Measurements from ENCODE around the gene CLINT1.

Gene CLINT1

GRCh38 chr5:157842185-157842584 is 16.8 kb downstream of the CLINT1 start:
- no peak for DNase-seq (ENCODE audit: insufficient read length, low spot score)
- TF ChIP-seq, protein P1, sequence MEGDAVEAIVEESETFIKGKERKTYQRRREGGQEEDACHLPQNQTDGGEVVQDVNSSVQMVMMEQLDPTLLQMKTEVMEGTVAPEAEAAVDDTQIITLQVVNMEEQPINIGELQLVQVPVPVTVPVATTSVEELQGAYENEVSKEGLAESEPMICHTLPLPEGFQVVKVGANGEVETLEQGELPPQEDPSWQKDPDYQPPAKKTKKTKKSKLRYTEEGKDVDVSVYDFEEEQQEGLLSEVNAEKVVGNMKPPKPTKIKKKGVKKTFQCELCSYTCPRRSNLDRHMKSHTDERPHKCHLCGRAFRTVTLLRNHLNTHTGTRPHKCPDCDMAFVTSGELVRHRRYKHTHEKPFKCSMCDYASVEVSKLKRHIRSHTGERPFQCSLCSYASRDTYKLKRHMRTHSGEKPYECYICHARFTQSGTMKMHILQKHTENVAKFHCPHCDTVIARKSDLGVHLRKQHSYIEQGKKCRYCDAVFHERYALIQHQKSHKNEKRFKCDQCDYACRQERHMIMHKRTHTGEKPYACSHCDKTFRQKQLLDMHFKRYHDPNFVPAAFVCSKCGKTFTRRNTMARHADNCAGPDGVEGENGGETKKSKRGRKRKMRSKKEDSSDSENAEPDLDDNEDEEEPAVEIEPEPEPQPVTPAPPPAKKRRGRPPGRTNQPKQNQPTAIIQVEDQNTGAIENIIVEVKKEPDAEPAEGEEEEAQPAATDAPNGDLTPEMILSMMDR (IDR thresholded peaks at IDR 0.05; ENCODE audit: insufficient read depth, missing control alignments) = no peak
- FAIRE-seq = no peak

DNA sequence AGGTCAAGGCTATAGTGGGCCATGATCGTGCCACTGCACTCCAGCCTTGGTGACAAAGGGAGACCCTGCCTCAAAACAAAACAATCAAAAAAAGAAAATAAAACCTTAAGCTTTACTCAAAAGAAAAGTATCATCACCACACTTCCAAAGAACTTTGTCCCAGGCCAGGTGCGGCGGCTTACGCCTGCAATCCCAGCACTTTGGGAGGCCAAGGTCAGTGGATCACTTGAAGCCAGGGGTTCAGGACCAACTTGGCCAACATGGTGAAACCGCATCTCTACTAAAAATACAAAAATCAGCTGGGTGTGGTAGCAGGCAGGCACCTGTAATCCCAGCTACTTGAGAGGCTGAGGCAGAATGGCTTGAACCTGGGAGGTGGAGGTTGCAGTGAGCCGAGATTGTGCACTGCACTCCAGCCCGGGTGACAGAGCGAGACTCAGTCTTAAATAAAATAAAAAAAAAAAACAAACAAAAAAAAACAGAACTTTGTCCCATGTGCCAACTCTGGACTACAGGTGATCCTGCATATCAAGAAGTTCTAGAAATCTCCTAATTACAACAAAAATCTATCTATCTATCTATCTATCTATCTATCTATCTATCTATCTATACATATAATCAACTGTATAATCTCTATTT is 19.7 kb downstream of the CLINT1 start:
- TF ChIP-seq, protein P1 (IDR thresholded peaks at IDR 0.05; ENCODE audit: insufficient read depth, missing control alignments) = no peak
- no peak for FAIRE-seq
- DNase-seq (ENCODE audit: insufficient read length, low spot score) = no peak

- TF ChIP-seq, protein P1 (IDR thresholded peaks at IDR 0.05; ENCODE audit: insufficient read depth, missing control alignments) = no peak
Observed at GRCh38 chr5:157836121-157836753, 22.7 kb downstream of the CLINT1 start.

GRCh38 chr5:157835041-157835440 is 23.9 kb downstream of the CLINT1 start:
- TF ChIP-seq, protein P1 (IDR thresholded peaks at IDR 0.05; ENCODE audit: insufficient read depth, missing control alignments) = no peak
- DNase-seq (ENCODE audit: insufficient read length, low spot score) = no peak
- no peak for FAIRE-seq

More at GRCh38 chr5:157836121-157836753, 22.7 kb downstream of the CLINT1 start:
- no peak for DNase-seq (ENCODE audit: insufficient read length, low spot score)
- no peak for FAIRE-seq

DNA sequence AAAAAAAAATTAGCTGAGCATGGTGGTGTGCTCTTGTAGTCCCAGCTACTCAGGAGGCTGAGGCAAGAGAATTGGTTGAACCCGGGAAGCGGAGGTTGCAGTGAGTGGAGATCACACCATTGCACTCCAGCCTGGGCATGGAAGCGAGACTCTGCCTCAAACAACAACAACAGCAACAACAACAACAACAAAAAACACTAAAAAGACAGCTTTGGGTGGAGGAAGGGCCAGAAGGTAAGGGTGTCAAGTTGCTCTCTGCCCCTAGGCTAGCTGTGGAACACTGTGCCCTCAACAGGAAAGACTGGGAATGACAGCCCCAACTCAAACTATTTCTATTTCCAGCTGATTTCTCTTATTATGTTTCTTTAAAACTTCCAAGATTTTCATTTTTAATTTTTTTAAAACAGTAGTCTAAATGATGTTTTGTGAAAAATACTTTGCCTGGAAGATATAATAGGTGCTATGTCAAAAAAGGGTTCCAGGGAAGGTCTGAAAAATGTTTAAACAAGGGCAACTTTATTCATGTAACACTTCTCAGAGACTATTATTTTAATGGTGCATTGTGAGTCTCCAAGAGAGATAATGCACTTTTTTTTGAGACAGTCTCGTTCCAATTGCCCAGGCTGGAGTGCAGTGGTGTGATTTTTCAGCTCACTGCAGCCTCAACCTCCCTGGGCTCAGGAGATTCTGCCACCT is 29.9 kb downstream of the CLINT1 start:
- TF ChIP-seq, protein P1 (IDR thresholded peaks at IDR 0.05; ENCODE audit: insufficient read depth, missing control alignments) = peak; percentile 4
- no peak for FAIRE-seq
- DNase-seq (ENCODE audit: insufficient read length, low spot score) = no peak

DNA sequence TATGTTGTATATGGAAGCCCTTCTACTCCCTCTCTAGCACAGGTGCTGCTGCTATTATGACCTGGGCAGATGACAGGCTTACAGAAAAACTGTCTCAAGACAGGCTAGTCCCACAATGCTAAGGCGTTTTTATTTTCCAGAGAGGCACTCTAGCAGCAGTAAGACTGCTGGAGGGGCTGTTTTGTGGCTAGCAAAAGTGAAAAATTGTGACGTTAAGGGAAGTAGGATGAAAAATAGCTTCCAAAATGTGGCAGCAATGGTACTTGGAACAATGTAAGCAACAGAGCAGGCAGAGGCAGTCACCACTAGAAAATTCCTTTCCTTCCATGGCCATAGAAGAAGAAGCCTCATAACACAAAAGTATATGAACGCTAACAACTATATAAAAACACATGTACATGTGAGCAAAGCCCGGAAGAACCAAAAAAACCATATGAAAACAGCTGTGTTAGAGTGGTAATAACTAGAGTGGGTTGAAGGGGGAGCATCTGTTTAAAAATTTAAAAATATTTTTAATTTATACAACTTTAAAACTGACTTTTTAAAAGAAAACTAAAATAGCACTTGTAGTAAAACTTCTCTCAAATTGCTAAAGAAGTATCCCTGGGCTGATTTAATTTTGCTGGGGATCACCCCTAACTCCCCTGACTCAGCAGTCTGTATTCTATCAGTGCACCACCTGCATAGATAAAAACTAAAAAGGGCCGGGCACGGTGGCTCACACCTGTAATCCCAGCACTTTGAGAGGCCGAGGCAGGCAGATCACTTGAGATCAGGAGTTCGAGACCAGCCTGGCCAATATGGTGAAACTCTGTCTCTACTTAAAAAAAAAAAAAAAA is 30.6 kb downstream of the CLINT1 start:
- no peak for DNase-seq (ENCODE audit: insufficient read length, low spot score)
- TF ChIP-seq, protein P1 (IDR thresholded peaks at IDR 0.05; ENCODE audit: insufficient read depth, missing control alignments) = no peak
- FAIRE-seq = no peak
